IPS-18a (cell line): ENCODE data around the gene KDM4C.

ENCODE experiments used
- H3K27ac ChIP-seq: one replicate; pipeline ENCODE4 v1.5.1; 2013; ENCODE audit warnings: low read length
- H3K27me3 ChIP-seq: one replicate; pipeline ENCODE4 v1.6.1; 2013; ENCODE audit warnings: mild to moderate bottlenecking, low read length; ENCODE audit not compliant: control insufficient read depth, insufficient read depth
- H3K36me3 ChIP-seq: one replicate; pipeline ENCODE4 v1.6.1; 2013; ENCODE audit warnings: low read depth, low read length; ENCODE audit not compliant: control insufficient read depth
- H3K4me1 ChIP-seq: one replicate; pipeline ENCODE4 v1.6.1; 2013; ENCODE audit warnings: low read depth, low read length; ENCODE audit not compliant: control insufficient read depth
- H3K4me3 ChIP-seq: one replicate; pipeline ENCODE4 v1.5.1; 2013; ENCODE audit warnings: low read length
- H3K9ac ChIP-seq: one replicate; pipeline ENCODE4 v1.6.1; 2013; ENCODE audit warnings: mild to moderate bottlenecking, low read length, moderate library complexity
- H3K9me3 ChIP-seq: one replicate; pipeline ENCODE4 v1.6.1; 2013; ENCODE audit warnings: low read depth, low read length; ENCODE audit not compliant: control insufficient read depth

The KDM4C gene

DNA sequence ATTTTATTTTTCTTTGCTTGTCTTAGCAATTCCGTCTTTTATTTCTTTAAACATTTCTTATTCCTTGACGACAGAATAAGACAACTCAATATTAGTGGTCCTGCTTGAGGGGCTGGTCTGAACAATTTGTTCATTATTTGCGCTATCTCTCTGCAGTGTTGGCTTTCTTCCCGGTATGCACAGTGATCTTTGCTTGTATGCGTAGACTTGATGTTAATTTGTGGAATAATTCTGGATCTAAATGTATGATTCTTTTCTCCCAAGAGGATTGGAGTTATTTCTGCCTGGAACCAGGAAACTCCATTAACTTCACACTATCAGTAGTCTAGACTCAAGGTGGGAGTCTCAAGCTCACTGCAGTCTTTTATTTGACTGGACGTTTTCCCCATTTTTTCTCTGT lies 80.4 kb downstream of the KDM4C start:
- no peaks in the 10 kb centered on the region for H3K36me3 ChIP-seq
- no peak overlapping the region for H3K27ac ChIP-seq
- H3K4me1 ChIP-seq, result no peaks in the 10 kb centered on the region
- H3K27me3 ChIP-seq, result no peaks in the 10 kb centered on the region
- H3K9ac ChIP-seq, result no peak overlapping the region
- H3K9me3 ChIP-seq, result no peaks in the 10 kb centered on the region
- no peak overlapping the region for H3K4me3 ChIP-seq

DNA sequence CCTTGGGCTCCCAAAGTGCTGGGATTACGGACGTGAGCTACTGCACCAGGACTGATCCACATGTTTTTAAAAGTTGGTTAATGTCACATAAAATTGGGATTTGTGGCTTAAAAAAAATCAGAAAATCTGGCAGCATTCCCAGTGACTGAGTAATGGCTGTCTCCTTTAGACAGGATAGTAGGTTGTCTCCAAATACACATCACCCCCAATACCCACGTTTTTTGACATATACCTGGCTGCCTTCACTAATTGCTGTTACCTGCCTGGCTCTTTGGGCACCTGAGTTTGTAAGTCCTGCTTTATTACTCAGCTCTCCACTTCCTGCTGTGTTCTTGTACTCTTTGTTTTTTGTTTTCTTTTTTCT lies 84.8 kb downstream of the KDM4C start:
- H3K4me3 ChIP-seq, result no peak overlapping the region
- H3K9ac ChIP-seq, result no peak overlapping the region
- H3K27ac ChIP-seq, result no peak overlapping the region
- H3K9me3 ChIP-seq, result no peaks in the 10 kb centered on the region
- H3K36me3 ChIP-seq, result no peaks in the 10 kb centered on the region
- no peaks in the 10 kb centered on the region for H3K27me3 ChIP-seq
- H3K4me1 ChIP-seq, result no peaks in the 10 kb centered on the region

DNA sequence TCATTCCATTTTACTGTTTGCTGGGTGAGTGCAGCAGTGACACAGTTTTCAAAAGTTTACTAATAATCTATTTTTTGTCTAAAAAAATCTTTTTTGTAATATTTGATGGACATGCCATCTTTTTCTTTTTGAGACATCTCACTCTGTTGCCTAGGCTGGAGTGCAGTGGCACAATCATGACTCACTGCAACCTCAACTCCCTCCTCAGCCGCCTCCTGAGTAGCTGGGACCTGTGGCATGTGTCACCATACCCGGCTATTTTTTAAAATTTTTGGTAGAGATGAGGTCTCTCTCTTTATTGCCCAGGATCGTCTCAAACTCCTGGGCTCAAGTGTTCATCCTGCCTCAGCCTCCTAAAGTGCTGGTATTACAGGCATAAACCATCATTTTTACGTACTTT lies 86.0 kb downstream of the KDM4C start:
- H3K27me3 ChIP-seq, result no peaks in the 10 kb centered on the region
- H3K4me1 ChIP-seq, result no peaks in the 10 kb centered on the region
- H3K4me3 ChIP-seq, result no peak overlapping the region
- H3K9me3 ChIP-seq, result no peaks in the 10 kb centered on the region
- H3K9ac ChIP-seq, result no peak overlapping the region
- no peaks in the 10 kb centered on the region for H3K36me3 ChIP-seq
- H3K27ac ChIP-seq, result no peak overlapping the region

DNA sequence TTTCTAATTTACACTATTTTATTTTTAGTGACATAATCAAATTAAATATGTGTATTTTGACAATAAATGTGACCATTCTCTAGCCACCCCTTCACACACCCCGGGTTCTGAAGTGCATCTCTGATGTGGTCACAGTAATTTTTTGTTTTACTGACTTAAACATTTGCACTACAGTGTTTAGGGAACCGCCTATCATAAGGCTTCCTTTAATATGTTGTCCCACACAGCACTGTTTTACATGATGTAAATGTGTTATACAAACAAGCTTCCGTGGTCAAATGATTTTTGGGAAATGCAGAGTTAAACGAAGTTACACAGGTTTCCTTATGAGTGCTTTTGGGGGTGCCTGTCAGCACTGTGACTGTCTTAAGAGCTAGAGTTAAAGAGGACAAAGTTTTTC lies 86.5 kb downstream of the KDM4C start:
- Histone ChIP-seq H3K4me3 (no peak overlapping the region), H3K27me3 (no peaks in the 10 kb centered on the region), H3K4me1 (no peaks in the 10 kb centered on the region), H3K9ac (no peak overlapping the region), H3K27ac (no peak overlapping the region), H3K36me3 (no peaks in the 10 kb centered on the region), H3K9me3 (no peaks in the 10 kb centered on the region)

DNA sequence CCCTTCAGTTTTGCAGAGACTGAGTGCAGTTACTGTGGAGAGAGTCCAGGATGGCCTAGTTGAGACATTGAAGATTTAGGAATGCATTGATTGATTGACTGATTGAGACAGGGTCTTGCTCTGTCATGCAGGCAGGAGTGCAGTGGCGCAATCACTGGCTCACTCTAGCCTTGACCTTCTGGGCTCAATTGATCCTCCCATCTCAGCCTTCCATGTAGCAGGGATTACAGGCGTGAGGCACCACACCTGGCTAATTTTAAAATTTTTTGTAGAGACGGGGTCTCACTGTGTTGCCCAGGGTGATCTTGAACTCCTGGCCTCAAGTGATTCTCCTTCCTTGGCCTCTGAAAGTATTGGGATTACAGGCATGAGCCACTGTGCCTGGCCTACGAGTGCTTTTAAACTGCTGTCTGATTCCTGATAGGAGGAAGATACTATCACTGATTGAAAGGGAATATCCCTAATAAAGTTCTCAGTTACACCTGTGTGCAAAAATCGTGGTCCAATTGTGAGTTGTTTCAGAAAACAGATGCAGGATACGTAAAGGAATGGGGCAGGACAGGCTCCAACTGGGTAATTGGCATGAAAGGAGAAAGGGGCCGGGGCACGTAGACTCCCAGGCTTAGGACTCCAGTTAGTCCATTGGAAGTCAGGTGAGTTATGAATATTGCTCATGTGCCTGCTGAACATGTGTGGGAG lies 87.5 kb downstream of the KDM4C start:
- Histone ChIP-seq H3K4me3 (no peak overlapping the region), H3K9me3 (no peaks in the 10 kb centered on the region), H3K4me1 (no peaks in the 10 kb centered on the region), H3K27me3 (no peaks in the 10 kb centered on the region), H3K9ac (no peak overlapping the region), H3K36me3 (no peaks in the 10 kb centered on the region), H3K27ac (no peak overlapping the region)

DNA sequence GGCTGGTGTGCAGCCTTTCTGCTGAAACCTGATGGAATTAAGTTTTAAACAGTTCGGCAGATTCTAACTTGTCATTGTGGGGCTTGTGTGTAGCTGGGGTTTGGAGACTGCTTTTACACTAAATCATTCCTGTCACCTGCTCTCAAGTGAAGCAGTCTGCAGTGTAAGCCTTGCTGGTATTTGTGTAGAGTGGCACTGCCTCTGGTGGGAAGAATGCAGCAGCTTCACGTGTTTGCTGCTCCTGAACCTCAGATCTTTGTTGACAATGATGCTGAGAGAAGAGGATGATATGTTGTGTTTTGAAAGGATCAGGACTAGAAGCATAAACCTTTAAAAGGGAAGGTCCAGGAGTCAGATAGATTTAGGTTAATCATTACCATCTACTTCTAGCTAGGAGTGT lies 88.1 kb downstream of the KDM4C start:
- Histone ChIP-seq H3K27me3 (no peaks in the 10 kb centered on the region), H3K4me1 (no peaks in the 10 kb centered on the region), H3K4me3 (no peak overlapping the region), H3K9me3 (no peaks in the 10 kb centered on the region), H3K27ac (no peak overlapping the region), H3K36me3 (no peaks in the 10 kb centered on the region), H3K9ac (no peak overlapping the region)

DNA sequence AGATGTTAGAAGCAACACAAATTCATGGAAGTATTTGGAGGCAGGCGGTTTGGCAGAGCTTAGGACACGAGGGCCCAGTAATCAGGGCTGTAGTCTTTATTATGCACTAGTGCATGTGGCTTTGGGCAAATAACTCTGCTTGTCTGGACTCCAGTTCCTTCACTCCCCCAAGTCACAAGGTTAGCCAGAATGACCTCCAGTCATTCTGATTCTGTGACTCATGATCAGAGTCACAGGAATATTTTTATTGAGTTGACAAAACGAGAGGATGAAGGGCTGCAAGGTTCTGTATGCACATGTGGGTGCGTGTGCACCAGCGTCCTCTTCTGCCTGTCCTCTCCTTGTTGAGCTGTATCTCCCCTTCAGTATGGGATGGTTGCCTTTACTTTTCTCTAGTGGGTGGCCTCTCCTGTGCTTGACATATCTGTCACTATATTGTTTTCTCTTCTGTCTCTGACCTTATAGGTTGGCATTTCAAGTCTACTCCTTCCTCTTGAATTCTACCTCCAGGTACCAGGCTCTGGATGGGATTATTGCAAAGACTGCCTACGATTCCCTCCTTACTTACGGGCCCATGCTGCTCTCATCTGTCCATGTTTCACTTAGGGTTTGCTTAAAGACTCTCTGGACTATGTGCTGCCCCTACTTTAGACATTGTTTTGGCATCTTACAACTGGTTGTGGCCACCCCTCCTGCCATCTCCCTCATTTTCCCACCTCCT lies 94.6 kb downstream of the KDM4C start:
- no peaks in the 10 kb centered on the region for H3K9me3 ChIP-seq
- no peak overlapping the region for H3K27ac ChIP-seq
- no peak overlapping the region for H3K9ac ChIP-seq
- no peaks in the 10 kb centered on the region for H3K4me1 ChIP-seq
- H3K4me3 ChIP-seq, result no peak overlapping the region
- no peaks in the 10 kb centered on the region for H3K36me3 ChIP-seq
- no peaks in the 10 kb centered on the region for H3K27me3 ChIP-seq

DNA sequence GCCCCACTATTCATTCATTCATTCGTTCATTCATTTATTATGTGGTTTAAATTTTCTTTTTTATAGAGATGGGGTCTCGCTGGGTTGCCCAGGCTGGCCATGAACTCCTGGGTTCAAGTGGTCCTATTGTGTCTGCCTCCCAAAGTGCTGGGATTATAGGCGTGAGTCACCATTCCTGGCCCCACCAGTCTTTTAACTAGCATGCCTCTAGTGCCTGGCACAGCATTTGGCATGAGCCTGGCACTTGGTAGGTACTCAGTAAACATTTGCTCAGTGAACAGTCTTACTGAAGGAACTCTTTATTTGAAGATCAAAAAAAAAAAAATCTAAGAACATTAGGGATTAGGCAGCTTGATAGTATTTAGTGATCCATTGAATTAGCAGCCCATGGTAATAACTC lies 98.1 kb downstream of the KDM4C start:
- Histone ChIP-seq H3K36me3 (no peaks in the 10 kb centered on the region), H3K27ac (no peak overlapping the region), H3K9me3 (no peaks in the 10 kb centered on the region), H3K4me1 (no peaks in the 10 kb centered on the region), H3K4me3 (no peak overlapping the region), H3K9ac (no peak overlapping the region), H3K27me3 (no peaks in the 10 kb centered on the region)

DNA sequence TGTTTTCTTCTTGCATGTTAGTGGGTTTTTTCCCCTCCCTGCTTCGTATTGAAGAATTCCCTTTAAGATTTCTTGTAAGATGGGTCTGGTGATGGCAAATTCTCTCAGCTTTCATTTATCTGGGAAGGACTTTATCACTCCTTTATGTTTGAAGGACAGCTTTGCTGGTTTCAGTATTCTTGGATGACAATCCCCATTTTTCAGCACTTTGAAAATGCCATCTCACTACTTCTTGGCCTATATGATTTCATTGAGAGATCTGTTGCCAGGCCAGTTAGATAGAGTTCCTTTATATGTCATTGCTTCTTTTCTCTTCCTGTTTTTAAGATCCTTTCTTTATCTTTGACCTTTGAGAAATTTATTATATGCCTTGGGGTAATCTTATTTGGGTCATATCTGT lies 106.3 kb downstream of the KDM4C start:
- Histone ChIP-seq H3K9me3 (peaks cover 5% of the 10 kb centered on the region), H3K4me3 (no peak overlapping the region), H3K4me1 (peaks cover 7% of the 10 kb centered on the region), H3K27me3 (no peaks in the 10 kb centered on the region), H3K9ac (no peak overlapping the region), H3K36me3 (no peaks in the 10 kb centered on the region), H3K27ac (no peak overlapping the region)

DNA sequence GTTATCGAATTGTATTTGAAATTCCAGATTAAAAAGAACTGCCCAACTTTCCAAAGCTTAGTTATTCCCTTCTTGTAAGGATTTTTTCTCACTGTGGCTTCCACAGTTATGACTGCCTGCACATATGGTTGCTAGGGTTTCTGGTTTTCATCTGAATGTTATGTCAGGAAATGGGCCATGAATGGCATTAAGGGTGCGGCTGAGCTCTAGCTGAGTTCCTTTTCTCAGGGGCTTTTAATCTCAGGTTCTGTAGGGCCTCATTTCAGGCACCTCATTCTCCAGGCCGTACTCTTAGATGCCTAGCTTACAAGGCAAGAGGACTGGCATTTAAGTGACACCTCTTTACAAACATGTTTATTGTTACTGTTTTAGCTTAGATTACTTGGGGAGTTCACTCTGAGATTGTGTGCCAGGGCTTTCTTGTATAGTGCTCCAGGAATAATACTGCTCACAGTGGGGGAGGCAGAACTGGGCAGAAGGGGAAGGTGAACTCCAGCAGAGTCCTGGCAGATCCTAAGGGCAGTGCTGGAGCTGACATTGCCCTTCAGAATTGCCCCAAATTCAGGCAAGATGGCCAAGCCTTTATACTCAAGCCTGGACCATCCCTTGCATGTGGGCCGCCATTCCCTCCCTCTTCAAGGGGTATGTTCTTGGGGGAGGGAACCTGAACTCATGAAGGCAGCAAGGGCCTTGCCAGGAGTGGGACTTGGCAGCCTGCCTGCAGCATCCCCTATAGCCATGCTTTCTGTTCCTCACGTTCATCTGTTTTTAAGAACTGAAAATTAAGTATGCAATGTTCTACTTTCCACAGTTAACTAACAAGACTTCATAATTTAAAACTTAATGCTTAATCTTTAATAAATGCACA lies 111.5 kb downstream of the KDM4C start:
- Histone ChIP-seq H3K27ac (no peak overlapping the region), H3K36me3 (no peaks in the 10 kb centered on the region), H3K4me1 (peaks cover 22% of the 10 kb centered on the region), H3K4me3 (no peak overlapping the region), H3K9ac (no peak overlapping the region), H3K27me3 (no peaks in the 10 kb centered on the region), H3K9me3 (no peaks in the 10 kb centered on the region)

DNA sequence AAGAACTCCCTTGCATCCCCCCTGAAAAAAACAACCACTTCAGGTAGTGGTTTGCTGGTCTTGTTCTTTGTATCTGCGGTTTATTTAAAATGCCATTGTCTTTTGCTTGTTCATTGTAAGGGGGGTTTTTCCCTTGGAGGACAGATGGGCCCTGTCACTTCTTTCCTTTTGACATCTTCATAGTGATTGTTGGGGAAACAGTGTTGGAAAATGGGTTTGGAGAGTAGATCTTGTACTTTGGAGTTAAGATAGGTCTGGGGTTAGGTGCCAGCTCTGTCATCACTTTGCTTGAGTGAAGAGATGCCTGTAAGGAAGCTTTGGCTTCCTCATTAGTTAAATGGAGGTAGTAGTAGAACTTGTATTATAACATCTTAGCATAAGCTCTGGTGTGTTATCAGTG lies 112.4 kb downstream of the KDM4C start:
- Histone ChIP-seq H3K27me3 (no peaks in the 10 kb centered on the region), H3K36me3 (no peaks in the 10 kb centered on the region), H3K4me1 (peaks cover 22% of the 10 kb centered on the region), H3K9me3 (no peaks in the 10 kb centered on the region), H3K4me3 (no peak overlapping the region), H3K27ac (no peak overlapping the region), H3K9ac (no peak overlapping the region)
